Type B pancreatic cell (in vitro differentiated cells): ENCODE data around the gene CRB1. TPM values are rescaled to one million over a fixed set of nuclear protein-coding genes. Genes with fewer than 3 reads are reported as not detected.

Experiments used
- DNase-seq: peaks from one replicate; pipeline ENCODE4 v3.0.0; 2021; ENCODE audit warnings: mixed read lengths; ENCODE audit not compliant: unreplicated experiment; ENCODE audit errors: extremely low spot score
- H3K27ac Mint-ChIP-seq: 2 replicates; pipeline ENCODE4 v1.8.0; 2021; ENCODE audit warnings: mild to moderate bottlenecking, mixed read lengths
- H3K27me3 Mint-ChIP-seq: 2 replicates; pipeline ENCODE4 v1.8.0; 2021; ENCODE audit warnings: mixed read lengths
- H3K36me3 Mint-ChIP-seq: 2 replicates; pipeline ENCODE4 v1.8.0; 2021; ENCODE audit warnings: mixed read lengths
- H3K4me1 Mint-ChIP-seq: one replicate; pipeline ENCODE4 v1.8.0; 2021; ENCODE audit warnings: mixed read lengths; ENCODE audit not compliant: unreplicated experiment
- H3K4me3 Mint-ChIP-seq: 2 replicates; pipeline ENCODE4 v1.8.0; 2021; ENCODE audit warnings: mild to moderate bottlenecking, mixed read lengths
- H3K9me3 Mint-ChIP-seq: 2 replicates; pipeline ENCODE4 v1.8.0; 2021; ENCODE audit warnings: mixed read lengths
- total RNA-seq: library from RNA; stranded (reverse); gene quantifications from 2 replicates; pipeline ENCODE4 v1.2.1, GENCODE V29; 2021; ENCODE audit warnings: low replicate concordance
- TF ChIP-seq, protein P1 (sequence below): fragments of 200-600 bp; sonication (generic); conservative IDR thresholded peaks from 2 replicates; pipeline ENCODE4 v1.5.0; 2021; ENCODE audit warnings: antibody characterized with exemption, mild to moderate bottlenecking

The CRB1 gene
- total RNA-seq, 1 donor from 2014 or later: 5.7 TPM

DNA sequence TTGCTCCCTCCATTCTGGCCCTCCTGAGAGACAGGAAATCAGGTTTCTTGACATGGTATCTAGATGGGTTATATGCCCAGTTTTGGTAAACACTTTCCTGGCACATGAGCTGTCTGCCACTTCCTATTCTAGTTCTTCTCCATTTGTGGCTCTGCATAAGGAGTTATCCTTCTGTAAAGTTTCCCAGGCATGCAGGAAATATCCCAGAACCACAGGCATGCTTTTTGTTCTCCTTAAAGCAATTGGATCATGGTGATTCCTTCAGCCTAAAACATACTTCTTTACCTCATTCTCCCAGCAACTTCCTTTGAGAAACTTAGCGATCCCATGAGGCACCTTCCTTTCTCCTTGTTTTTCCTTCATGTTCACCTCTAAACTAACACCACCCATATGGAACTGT lies 199.8 kb downstream of the CRB1 start:
- H3K27me3 Mint-ChIP-seq: no peaks in the 10 kb centered on the region
- H3K4me3 Mint-ChIP-seq: no peak overlapping the region
- peaks cover 23% of the 10 kb centered on the region for H3K4me1 Mint-ChIP-seq
- no peaks in the 10 kb centered on the region for H3K9me3 Mint-ChIP-seq
- no peaks in the 10 kb centered on the region for H3K36me3 Mint-ChIP-seq
- no peak for DNase-seq
- H3K27ac Mint-ChIP-seq: no peak overlapping the region
- TF ChIP-seq, protein P1, sequence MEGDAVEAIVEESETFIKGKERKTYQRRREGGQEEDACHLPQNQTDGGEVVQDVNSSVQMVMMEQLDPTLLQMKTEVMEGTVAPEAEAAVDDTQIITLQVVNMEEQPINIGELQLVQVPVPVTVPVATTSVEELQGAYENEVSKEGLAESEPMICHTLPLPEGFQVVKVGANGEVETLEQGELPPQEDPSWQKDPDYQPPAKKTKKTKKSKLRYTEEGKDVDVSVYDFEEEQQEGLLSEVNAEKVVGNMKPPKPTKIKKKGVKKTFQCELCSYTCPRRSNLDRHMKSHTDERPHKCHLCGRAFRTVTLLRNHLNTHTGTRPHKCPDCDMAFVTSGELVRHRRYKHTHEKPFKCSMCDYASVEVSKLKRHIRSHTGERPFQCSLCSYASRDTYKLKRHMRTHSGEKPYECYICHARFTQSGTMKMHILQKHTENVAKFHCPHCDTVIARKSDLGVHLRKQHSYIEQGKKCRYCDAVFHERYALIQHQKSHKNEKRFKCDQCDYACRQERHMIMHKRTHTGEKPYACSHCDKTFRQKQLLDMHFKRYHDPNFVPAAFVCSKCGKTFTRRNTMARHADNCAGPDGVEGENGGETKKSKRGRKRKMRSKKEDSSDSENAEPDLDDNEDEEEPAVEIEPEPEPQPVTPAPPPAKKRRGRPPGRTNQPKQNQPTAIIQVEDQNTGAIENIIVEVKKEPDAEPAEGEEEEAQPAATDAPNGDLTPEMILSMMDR: no peak

DNA sequence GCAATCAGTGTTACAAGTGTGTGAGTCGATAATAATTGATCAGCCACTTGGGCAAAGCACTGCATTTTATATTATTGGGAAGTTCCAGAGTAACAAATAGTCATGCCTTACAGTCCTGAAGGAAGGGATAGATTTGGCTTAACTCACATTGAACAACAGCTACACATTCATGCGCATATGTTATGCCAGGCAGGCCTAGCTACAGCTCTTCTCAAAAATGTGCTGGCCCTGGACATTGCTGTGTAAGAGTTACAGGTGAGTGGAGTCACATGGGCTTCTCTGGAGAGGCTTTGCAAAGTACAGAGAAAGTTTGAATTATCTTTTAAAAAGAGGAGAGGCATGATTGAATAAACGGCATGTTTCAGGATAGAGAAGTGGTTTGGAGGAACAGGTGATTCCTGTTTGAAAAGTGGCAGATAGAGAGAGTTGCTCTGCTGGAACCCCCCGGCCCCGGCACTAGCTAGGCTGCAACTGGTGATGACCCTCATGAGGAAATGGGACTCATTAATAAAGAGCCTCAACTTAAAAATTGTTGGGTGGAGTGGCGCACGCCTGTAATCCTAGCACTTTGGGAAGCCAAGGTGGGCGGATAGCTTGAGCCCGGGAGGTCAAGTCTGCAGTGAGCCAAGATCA lies 200.6 kb downstream of the CRB1 start:
- TF ChIP-seq, protein P1: no peak
- H3K4me1 Mint-ChIP-seq: peaks cover 23% of the 10 kb centered on the region
- H3K36me3 Mint-ChIP-seq: no peaks in the 10 kb centered on the region
- H3K9me3 Mint-ChIP-seq: no peaks in the 10 kb centered on the region
- no peak overlapping the region for H3K4me3 Mint-ChIP-seq
- H3K27ac Mint-ChIP-seq: no peak overlapping the region
- no peak for DNase-seq
- no peaks in the 10 kb centered on the region for H3K27me3 Mint-ChIP-seq

DNA sequence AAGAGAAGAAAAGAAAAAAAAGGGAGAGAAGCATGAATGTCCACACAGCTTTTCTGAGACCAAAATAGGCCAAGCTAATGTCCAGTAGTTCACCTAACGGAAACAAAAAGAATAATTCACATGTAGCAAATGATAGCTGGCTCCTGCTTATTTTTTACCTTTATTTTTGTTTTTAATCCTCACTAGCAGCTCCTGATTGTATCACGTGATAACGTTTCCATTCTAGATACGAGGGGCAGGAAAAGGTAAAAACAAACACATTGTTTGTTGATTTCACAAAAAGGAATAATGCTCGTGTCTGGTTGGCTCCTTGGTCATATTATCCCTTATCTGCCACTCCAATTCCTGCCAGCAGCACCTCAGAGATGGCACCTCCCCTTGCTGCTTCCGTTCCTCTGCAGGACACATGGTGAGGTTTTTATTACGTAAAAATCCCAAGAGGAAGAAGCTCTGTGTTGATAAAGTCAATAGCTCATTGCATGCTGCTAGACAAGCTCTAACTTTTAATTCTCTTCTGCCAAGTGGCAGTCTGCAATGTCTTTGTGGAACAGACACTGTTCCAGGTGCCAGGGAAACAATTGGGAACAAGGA lies 201.7 kb downstream of the CRB1 start:
- Mint-ChIP-seq H3K27ac (no peak overlapping the region), H3K36me3 (no peaks in the 10 kb centered on the region), H3K9me3 (no peaks in the 10 kb centered on the region), H3K27me3 (no peaks in the 10 kb centered on the region), H3K4me3 (no peak overlapping the region), H3K4me1 (peaks cover 18% of the 10 kb centered on the region)
- TF ChIP-seq, protein P1: no peak
- no peak for DNase-seq

DNA sequence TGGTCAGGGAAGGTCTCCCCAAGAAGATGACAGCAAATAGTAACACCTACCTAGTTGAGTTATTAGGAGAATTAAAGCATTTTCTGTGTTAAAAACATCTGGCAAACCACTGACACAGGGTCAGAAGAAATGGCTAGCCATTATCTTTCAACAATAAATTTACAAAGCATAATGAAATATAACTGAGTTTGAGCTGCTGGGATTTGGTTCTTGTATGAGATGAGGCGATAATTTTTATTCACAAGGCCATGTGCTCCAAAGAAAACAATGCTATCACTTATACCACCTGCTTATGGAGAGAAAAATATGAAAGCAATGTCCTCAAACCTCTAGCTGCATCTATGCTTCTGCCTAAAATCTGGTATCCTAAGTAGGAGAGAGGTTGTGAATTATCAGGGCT lies 202.3 kb downstream of the CRB1 start:
- TF ChIP-seq, protein P1: no peak
- Mint-ChIP-seq H3K4me3 (no peak overlapping the region), H3K27ac (no peak overlapping the region), H3K36me3 (no peaks in the 10 kb centered on the region), H3K4me1 (peaks cover 17% of the 10 kb centered on the region), H3K9me3 (no peaks in the 10 kb centered on the region), H3K27me3 (no peaks in the 10 kb centered on the region)
- DNase-seq: no peak

DNA sequence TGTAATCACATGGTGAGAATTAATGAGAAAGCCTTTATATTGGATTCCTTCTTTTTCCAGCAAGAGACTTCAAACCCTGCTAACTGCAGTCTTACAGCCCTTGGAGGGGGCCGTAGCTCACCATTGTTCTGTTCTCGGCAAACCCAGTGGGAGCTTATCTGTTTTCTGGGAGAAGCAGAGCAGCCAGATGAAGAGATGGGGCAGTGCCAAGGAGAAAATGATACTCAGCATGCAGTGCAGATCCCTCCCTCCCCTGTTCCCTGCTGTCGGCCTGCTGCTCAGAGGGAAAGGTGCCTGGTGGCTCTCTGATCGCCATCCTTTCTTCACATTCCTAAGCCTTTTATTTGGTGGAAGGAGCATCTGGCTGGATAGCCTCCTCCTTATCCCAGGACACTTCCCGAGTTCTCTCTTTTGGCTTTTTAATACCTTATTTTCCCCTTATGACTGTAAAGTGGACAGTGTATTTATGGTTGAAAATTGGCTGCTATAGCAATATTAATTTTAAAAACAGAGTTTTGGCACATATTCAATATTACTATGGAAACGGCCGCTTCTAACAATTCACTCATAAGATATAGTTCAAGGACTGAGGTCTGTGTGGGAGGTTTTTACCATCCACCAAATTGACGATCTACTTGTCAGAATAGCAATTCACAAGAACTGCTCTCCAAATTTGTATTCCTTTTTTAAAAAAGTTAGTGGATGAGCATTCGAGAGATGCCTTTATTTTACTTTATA lies 203.4 kb downstream of the CRB1 start:
- H3K9me3 Mint-ChIP-seq: no peaks in the 10 kb centered on the region
- no peak overlapping the region for H3K4me3 Mint-ChIP-seq
- TF ChIP-seq, protein P1: no peak
- no peak for DNase-seq
- peaks cover 14% of the 10 kb centered on the region for H3K4me1 Mint-ChIP-seq
- H3K27me3 Mint-ChIP-seq: no peaks in the 10 kb centered on the region
- H3K36me3 Mint-ChIP-seq: no peaks in the 10 kb centered on the region
- no peak overlapping the region for H3K27ac Mint-ChIP-seq
